Measurements from ENCODE around the gene KCNF1. TPM values are rescaled to one million over a fixed set of nuclear protein-coding genes. Genes with fewer than 3 reads are reported as not detected.

Gene KCNF1
- total RNA-seq, 1 experiment from 2014 or later: 1.2 TPM

GRCh38 chr2:10946394-10946793 is 34.7 kb downstream of the KCNF1 start:
- ChIA-PET POLR2A (no interaction called here), CTCF (interaction anchor here (1.2 to 1.3 kb wide), 2 partner anchors 32 to 36 kb away, joined by 3 to 4 read pairs; no protein-coding TSS in a partner anchor)
- Mint-ChIP-seq H3K36me3 (no peaks in the 10 kb centered on the region; the same call in 1 of the 2 replicates), H3K4me1 (no peaks in the 10 kb centered on the region), H3K4me3 (no peak overlapping the region), H3K27me3 (ENCODE audit: low read depth) (no peaks in the 10 kb centered on the region), H3K9me3 (peaks cover 16% of the 10 kb centered on the region), H3K27ac (no peak overlapping the region)
- no peak for TF ChIP-seq AFF4 (CRISPR knock-in tag; IDR thresholded peaks at IDR 0.05; ENCODE audit: borderline replicate concordance)
- TF ChIP-seq ZBTB43 (CRISPR knock-in tag; IDR thresholded peaks at IDR 0.05): no peak
- TF ChIP-seq IRF1 (CRISPR knock-in tag; IDR thresholded peaks at IDR 0.05): no peak
- TF ChIP-seq ATF1 (CRISPR knock-in tag; IDR thresholded peaks at IDR 0.05): no peak
- no peak for TF ChIP-seq ETV6 (CRISPR knock-in tag; IDR thresholded peaks at IDR 0.05)
- no peak for TF ChIP-seq ZNF219 (CRISPR knock-in tag; IDR thresholded peaks at IDR 0.05; ENCODE audit: borderline replicate concordance)
- TF ChIP-seq CBFB (CRISPR knock-in tag; IDR thresholded peaks at IDR 0.05; ENCODE audit: low read depth): no peak
- no peak for TF ChIP-seq JAZF1 (CRISPR knock-in tag; IDR thresholded peaks at IDR 0.05)
- TF ChIP-seq FOXP4 (CRISPR knock-in tag; IDR thresholded peaks at IDR 0.05): no peak
- TF ChIP-seq MAX (CRISPR knock-in tag; IDR thresholded peaks at IDR 0.05): no peak
- no peak for TF ChIP-seq ESRRA (CRISPR knock-in tag; IDR thresholded peaks at IDR 0.05; ENCODE audit: borderline replicate concordance)
- TF ChIP-seq HMGXB4 (CRISPR knock-in tag; IDR thresholded peaks at IDR 0.05): no peak
- TF ChIP-seq ZNF425 (CRISPR knock-in tag; conservative IDR thresholded peaks at IDR 0.05): no peak
- TF ChIP-seq ZNF423 (CRISPR knock-in tag; IDR thresholded peaks at IDR 0.05): no peak
- no peak for TF ChIP-seq ATF6 (CRISPR knock-in tag; IDR thresholded peaks at IDR 0.05)
- TF ChIP-seq HMGA2 (CRISPR knock-in tag; IDR thresholded peaks at IDR 0.05): no peak
- DNase-seq (ENCODE audit: low spot score): no peak
- no peak for ATAC-seq
